AG09309 (cell line): ENCODE data around the gene ABLIM2.

ENCODE experiments used
- DNase-seq: peaks from one replicate; pipeline ENCODE4 v3.0.0-alpha.2; 2010; ENCODE audit warnings: low read depth
- H3K4me3 ChIP-seq: 2 replicates; pipeline ENCODE4 v1.5.1; 2011; ENCODE audit warnings: mild to moderate bottlenecking, low read depth, low read length, moderate library complexity; ENCODE audit not compliant: control insufficient read depth
- CTCF ChIP-seq: IDR thresholded peaks from 2 replicates; pipeline ENCODE4 v1.5.1; 2011; ENCODE audit warnings: mild to moderate bottlenecking, low read depth, low read length, inconsistent platforms; ENCODE audit not compliant: insufficient read depth, control insufficient read depth; ENCODE audit errors: missing control alignments

Gene ABLIM2

GRCh38 chr4:7956934-7957656 lies 201.5 kb downstream of the ABLIM2 start:
- TF ChIP-seq CTCF: no peak
- DNase-seq: no peak
- no peak overlapping the region for H3K4me3 ChIP-seq

DNA sequence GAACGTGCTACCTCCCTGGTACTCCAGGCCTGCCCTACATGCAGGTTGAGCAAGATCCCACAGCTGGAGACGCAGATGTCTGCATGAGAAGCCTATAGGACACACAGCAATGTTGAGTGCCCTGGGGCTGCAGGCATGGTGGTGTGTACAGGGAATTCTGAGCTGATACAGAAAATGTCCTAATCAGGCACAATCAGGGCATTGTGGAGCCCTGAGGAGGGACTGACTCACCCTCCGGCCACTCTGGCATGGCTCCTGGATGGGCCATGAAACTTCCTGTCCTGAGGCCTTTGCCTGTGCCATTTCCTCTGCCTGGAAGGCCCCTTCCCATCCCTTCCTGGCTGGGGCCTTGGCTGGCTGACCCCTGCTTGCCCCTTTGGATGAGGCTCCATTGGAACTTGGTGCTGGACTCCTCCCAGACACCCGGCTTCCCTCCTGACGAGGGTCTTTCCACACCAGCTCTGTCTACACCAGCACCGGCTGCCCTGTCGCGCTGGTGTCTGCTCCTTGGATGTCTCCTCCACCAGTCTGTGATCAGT lies 202.3 kb downstream of the ABLIM2 start:
- DNase-seq: no peak
- no peak overlapping the region for H3K4me3 ChIP-seq
- no peak for TF ChIP-seq CTCF

GRCh38 chr4:7955393-7955792 lies 203.2 kb downstream of the ABLIM2 start:
- no peak for TF ChIP-seq CTCF
- DNase-seq: no peak
- H3K4me3 ChIP-seq: no peak overlapping the region

DNA sequence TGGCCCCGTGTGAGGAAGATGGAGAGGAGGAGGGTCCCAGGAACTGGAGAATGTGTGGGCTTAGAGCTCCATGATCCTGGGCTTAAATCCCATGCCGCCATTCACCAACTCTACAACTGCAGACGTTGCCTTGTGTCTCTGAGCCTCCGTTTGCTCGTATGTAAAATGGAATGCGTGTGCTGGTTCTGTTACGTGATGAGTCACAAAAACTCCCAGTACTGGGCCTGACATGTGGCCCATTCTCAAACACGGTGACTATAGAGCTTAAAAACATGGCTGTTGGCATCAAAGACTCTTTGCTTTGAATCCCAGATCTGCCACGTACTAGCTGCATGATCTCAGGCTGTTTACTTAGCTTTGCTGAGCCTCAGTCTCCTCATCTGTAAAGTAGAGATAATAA lies 206.0 kb downstream of the ABLIM2 start:
- DNase-seq: no peak
- no peak for TF ChIP-seq CTCF
- H3K4me3 ChIP-seq: no peak overlapping the region

GRCh38 chr4:7950301-7951092 lies 208.1 kb downstream of the ABLIM2 start:
- no peak overlapping the region for H3K4me3 ChIP-seq
- no peak for DNase-seq
- TF ChIP-seq CTCF: no peak

GRCh38 chr4:7949759-7950158 lies 208.9 kb downstream of the ABLIM2 start:
- no peak for DNase-seq
- no peak for TF ChIP-seq CTCF
- no peak overlapping the region for H3K4me3 ChIP-seq
